GM10248 (cell line): Measurements from ENCODE around the gene PRRC2B.

Experiments used
- CTCF ChIA-PET: fragments of 300-600 bp; sonication (Branson Sonifier 250); formaldehyde crosslinking; extraction: SDS; loops from one replicate; lab custom pipeline; 2021; ENCODE audit warnings: antibody characterized with exemption; lab: Yijun Ruan, JAX
- POLR2A ChIA-PET: fragments of 350-650 bp; sonication (Branson Sonifier 250); formaldehyde crosslinking; extraction: SDS; loops from one replicate; lab custom pipeline; 2020; ENCODE audit warnings: antibody characterized with exemption; lab: Yijun Ruan, JAX
- DNase-seq: peaks from one replicate; pipeline ENCODE4 v3.0.0; 2012; ENCODE audit errors: extremely low spot score
- CTCF ChIP-seq: IDR thresholded peaks from 2 replicates; pipeline ENCODE4 v1.5.1; 2012; ENCODE audit warnings: mild to moderate bottlenecking, low read depth; ENCODE audit errors: extremely low read depth, missing control alignments, control extremely low read depth

Gene PRRC2B

GRCh38 chr9:131480258-131480657 lies 86.4 kb downstream of the PRRC2B start:
- no peak for TF ChIP-seq CTCF
- CTCF ChIA-PET = interaction anchor here (0.8 to 2.5 kb wide), 7 partner anchors 10 to 319 kb away, joined by 3 to 7 read pairs (median 3); no protein-coding TSS in a partner anchor

GRCh38 chr9:131481441-131482342 lies 87.8 kb downstream of the PRRC2B start:
- CTCF ChIA-PET = interaction anchor here (1.1 to 1.3 kb wide), 2 partner anchors 132 to 264 kb away, joined by 3 to 6 read pairs; no protein-coding TSS in a partner anchor
- no peak for DNase-seq
- no peak for TF ChIP-seq CTCF
- POLR2A ChIA-PET = interaction anchor here (0.7 kb wide), 1 partner anchor 144 kb away, joined by 3 read pairs; no protein-coding TSS in a partner anchor

More at GRCh38 chr9:131480258-131480657, 86.4 kb downstream of the PRRC2B start:
- POLR2A ChIA-PET = no interaction called here
- DNase-seq = no peak

- ChIA-PET POLR2A (interaction anchor here (0.7 kb wide), 1 partner anchor 143 kb away, joined by 3 read pairs; no protein-coding TSS in a partner anchor), CTCF (interaction anchor here (1.3 kb wide), 1 partner anchor 132 kb away, joined by 6 read pairs; no protein-coding TSS in a partner anchor)
- TF ChIP-seq CTCF = no peak
- DNase-seq = no peak
Measured at GRCh38 chr9:131482343-131483006, 88.6 kb downstream of the PRRC2B start.

GRCh38 chr9:131483319-131484050 lies 89.6 kb downstream of the PRRC2B start:
- TF ChIP-seq CTCF = no peak
- CTCF ChIA-PET = no interaction called here
- DNase-seq = no peak
- POLR2A ChIA-PET = no interaction called here

- ChIA-PET POLR2A (no interaction called here), CTCF (no interaction called here)
- TF ChIP-seq CTCF = no peak
- no peak for DNase-seq
Measured at GRCh38 chr9:131484051-131484445, 90.2 kb downstream of the PRRC2B start.

GRCh38 chr9:131484560-131485185 lies 90.8 kb downstream of the PRRC2B start:
- CTCF ChIA-PET = no interaction called here
- POLR2A ChIA-PET = no interaction called here
- no peak for DNase-seq
- no peak for TF ChIP-seq CTCF
